NAMALWA (cell line): ENCODE results near the gene RSF1.

Experiments
- DNase-seq: peaks from one replicate; pipeline ENCODE4 v3.0.0-alpha.2; 2015; ENCODE audit warnings: low spot score

RSF1 gene

GRCh38 chr11:77619576-77620198 is 200.8 kb downstream of the RSF1 start:
- DNase-seq = peak; percentile 73

GRCh38 chr11:77617892-77618291 is 202.6 kb downstream of the RSF1 start:
- no peak for DNase-seq

GRCh38 chr11:77611921-77612320 is 208.6 kb downstream of the RSF1 start:
- no peak for DNase-seq
